GM12865 (cell line): ENCODE data around the gene BBS9.

Experiments
- DNase-seq: peaks from one replicate; pipeline ENCODE4 v3.0.0; 2010; ENCODE audit warnings: low read depth
- H3K4me3 ChIP-seq: 2 replicates; pipeline ENCODE4 v1.5.1; 2011; ENCODE audit warnings: mild to moderate bottlenecking, low read depth, low read length, control low read depth
- CTCF ChIP-seq: IDR thresholded peaks from 2 replicates; pipeline ENCODE4 v1.5.1; 2011; ENCODE audit warnings: low read length, control low read depth, low read depth, inconsistent platforms; ENCODE audit not compliant: insufficient read depth; ENCODE audit errors: missing control alignments

BBS9 gene

GRCh38 chr7:33425929-33426678 is 296.7 kb downstream of the BBS9 start:
- no peak overlapping the region for H3K4me3 ChIP-seq
- TF ChIP-seq CTCF, result no peak
- no peak for DNase-seq

GRCh38 chr7:33428415-33428814 is 299.1 kb downstream of the BBS9 start:
- DNase-seq, result no peak
- no peak for TF ChIP-seq CTCF
- no peak overlapping the region for H3K4me3 ChIP-seq

GRCh38 chr7:33431543-33431942 is 302.2 kb downstream of the BBS9 start:
- DNase-seq, result no peak
- no peak overlapping the region for H3K4me3 ChIP-seq
- no peak for TF ChIP-seq CTCF

- H3K4me3 ChIP-seq, result no peak overlapping the region
- no peak for TF ChIP-seq CTCF
- DNase-seq, result no peak
These were observed 303.5 kb downstream of the BBS9 start for GRCh38 chr7:33432821-33433220.

- no peak for TF ChIP-seq CTCF
- H3K4me3 ChIP-seq, result no peak overlapping the region
- DNase-seq, result no peak
These were observed 304.0 kb downstream of the BBS9 start for GRCh38 chr7:33433357-33433756.

- H3K4me3 ChIP-seq, result no peak overlapping the region
- TF ChIP-seq CTCF, result no peak
- DNase-seq, result no peak
These were observed 315.1 kb downstream of the BBS9 start for GRCh38 chr7:33444511-33444910.

- TF ChIP-seq CTCF, result no peak
- H3K4me3 ChIP-seq, result no peak overlapping the region
- DNase-seq, result no peak
These were observed 317.2 kb downstream of the BBS9 start for GRCh38 chr7:33446551-33446950.
